ENCODE measurements around the gene EVA1C. TPM values are rescaled to one million over a fixed set of nuclear protein-coding genes. Genes with fewer than 3 reads are reported as not detected.

The EVA1C gene
- 36.4 to 41.5 TPM (median 39.7 TPM) in 5 replicates for total RNA-seq (2022; extraction: Qiagen RNA extraction; ENCODE audit: low read depth)

GRCh38 chr21:32412162-32413014 is at the start of gene EVA1C:
Gene EVA1C (plus strand): TSS chr21:32412706. CDS start chr21:32412854, 148 bp downstream.

GRCh38 chr21:32392880-32393676 is 19.4 kb upstream of the EVA1C start, which contains the start of gene URB1:
Gene URB1 (minus strand): TSS chr21:32393012. CDS start chr21:32392910, 102 bp downstream.

Other genes starting within 250 kb of the EVA1C start
- gene MIS18A, start 133.7 kb upstream of the EVA1C start, total RNA-seq (2022; extraction: Qiagen RNA extraction; ENCODE audit: low read depth): 15.5 to 16.6 TPM (median 16.5 TPM) in 5 replicates
- gene MRAP, start 113.9 kb upstream of the EVA1C start, total RNA-seq (2022; extraction: Qiagen RNA extraction; ENCODE audit: low read depth): not detected in 5 replicates
- gene URB1, start 19.7 kb upstream of the EVA1C start, total RNA-seq (2022; extraction: Qiagen RNA extraction; ENCODE audit: low read depth): 10.7 to 13.7 TPM (median 12.0 TPM) in 5 replicates
- 0.45 to 0.91 TPM (median 0.59 TPM) in 5 replicates for gene TCP10L, start 172.8 kb downstream of the EVA1C start, total RNA-seq (2022; extraction: Qiagen RNA extraction; ENCODE audit: low read depth)
- 28.8 to 37.2 TPM (median 31.9 TPM) in 5 replicates for gene CFAP298, start 199.7 kb downstream of the EVA1C start, total RNA-seq (2022; extraction: Qiagen RNA extraction; ENCODE audit: low read depth)

Measured in A549 treated with CpdA at 1 μM for 4 hours (cell line).